Measurements from ENCODE around the gene CRTC2.

Gene CRTC2

DNA sequence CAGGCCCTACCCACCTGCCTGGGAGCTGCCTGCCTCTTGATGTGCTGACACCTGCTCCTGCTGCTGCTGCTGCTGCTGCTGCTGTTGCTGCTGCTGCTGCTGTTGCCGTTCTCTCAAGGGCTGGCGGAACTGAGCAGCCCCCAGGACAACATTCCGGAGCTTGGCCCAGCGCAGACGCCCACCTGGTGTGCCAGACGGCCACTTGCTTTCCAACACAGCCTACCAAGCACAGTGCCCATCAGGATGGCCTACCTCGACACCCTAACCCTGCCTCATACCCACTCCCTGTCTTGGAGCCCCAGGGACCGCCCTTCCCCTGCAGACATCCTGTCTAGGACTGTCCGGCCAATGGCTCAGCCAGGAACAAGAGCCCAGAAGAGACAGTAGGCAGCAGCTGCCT lies 23.7 kb downstream of the CRTC2 start:
- TF ChIP-seq, protein P1, sequence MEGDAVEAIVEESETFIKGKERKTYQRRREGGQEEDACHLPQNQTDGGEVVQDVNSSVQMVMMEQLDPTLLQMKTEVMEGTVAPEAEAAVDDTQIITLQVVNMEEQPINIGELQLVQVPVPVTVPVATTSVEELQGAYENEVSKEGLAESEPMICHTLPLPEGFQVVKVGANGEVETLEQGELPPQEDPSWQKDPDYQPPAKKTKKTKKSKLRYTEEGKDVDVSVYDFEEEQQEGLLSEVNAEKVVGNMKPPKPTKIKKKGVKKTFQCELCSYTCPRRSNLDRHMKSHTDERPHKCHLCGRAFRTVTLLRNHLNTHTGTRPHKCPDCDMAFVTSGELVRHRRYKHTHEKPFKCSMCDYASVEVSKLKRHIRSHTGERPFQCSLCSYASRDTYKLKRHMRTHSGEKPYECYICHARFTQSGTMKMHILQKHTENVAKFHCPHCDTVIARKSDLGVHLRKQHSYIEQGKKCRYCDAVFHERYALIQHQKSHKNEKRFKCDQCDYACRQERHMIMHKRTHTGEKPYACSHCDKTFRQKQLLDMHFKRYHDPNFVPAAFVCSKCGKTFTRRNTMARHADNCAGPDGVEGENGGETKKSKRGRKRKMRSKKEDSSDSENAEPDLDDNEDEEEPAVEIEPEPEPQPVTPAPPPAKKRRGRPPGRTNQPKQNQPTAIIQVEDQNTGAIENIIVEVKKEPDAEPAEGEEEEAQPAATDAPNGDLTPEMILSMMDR (IDR thresholded peaks at IDR 0.05; ENCODE audit: control insufficient read depth, extremely low read depth, insufficient read depth), result no peak
- no peak for DNase-seq (ENCODE audit: low read depth)
- H3K4me3 ChIP-seq (ENCODE audit: low read depth, low read length), result no peak overlapping the region

DNA sequence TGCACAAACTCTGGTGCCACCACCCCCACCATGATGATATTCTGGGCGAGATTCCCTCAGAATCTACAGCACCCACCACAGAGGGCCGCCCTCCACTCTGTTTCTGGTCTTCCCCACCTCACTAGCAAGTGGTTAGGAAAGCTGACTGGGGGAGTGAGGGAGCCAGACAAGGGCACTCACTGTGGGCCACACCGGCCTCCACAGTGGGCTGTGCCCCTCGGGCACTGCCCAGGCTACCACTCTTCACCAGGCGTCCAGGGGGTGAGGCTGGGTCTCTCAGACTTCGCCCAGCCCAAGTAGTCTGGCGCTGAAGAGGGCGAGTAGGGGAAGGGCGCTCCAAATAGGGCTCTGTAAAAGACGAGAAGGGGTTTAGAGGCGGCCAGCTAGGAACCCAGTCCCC lies 24.5 kb downstream of the CRTC2 start:
- no peak for DNase-seq (ENCODE audit: low read depth)
- TF ChIP-seq, protein P1 (IDR thresholded peaks at IDR 0.05; ENCODE audit: control insufficient read depth, extremely low read depth, insufficient read depth), result no peak
- no peak overlapping the region for H3K4me3 ChIP-seq (ENCODE audit: low read depth, low read length)

DNA sequence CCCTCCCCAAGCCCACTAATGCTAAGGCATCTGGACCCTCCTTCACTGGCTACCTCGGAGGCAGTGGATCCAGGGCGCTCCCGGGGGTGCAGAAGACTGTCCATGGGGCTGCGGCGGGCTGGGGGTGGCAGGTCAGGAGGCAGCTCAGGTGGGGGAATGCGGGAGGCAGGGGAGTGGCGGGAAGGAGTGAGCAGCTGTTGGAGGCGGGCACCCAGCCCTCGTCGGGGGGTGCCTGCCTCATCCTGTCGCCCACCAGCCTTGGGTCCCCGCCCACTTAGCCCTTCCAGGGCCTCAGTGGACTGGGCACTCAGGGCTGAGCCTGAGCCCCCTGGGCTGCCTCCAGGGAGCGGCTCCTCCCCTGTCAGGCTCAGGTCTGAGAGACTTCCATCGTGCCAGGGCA lies 25.0 kb downstream of the CRTC2 start:
- TF ChIP-seq, protein P1 (IDR thresholded peaks at IDR 0.05; ENCODE audit: control insufficient read depth, extremely low read depth, insufficient read depth), result no peak

DNA sequence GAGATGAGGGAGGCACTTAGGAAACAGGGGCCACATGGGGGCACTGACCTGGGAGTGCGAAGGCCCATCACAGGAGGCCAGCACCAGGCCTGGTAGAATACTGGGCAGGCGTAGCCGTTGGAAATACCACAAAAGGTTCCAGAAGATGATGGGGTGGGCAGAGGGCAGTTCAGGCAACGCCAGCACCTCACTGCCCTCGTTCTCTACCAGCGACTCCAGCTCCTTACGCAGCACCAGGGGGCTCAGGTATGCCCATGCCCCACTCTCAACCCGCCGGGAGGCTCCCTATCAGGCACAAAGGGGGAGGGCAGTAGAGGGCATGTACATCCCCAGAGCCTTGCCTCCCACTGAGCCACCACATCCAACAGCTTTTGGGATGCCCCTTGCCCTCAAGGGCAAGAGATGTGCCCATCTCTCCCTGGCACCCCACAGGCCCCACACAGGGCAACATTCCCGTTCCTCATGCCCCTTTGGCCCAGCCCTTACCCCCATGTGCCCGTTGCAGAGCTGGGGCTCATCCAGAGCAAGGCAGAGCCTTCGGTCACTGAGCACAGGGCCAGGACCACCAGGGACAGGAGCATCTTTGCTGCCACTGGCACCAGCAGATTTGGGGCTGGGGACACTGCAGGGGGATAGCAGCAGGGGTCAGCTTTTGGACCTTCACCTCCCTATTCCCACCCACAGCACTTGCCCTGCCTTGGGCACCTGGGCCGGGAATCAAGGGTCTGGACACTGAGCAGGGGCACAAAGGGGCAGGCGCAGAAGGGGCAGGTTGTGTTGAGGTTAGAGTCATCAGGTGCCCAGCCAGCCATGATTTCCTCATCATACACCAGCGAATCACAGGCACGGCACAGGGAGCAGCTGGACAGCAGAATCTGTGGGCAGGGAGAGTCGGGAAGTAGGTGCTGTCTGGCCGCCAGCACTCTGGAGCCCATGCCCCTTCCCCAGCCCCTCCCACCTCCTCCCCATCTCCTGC lies 26.0 kb downstream of the CRTC2 start:
- TF ChIP-seq, protein P1 (IDR thresholded peaks at IDR 0.05; ENCODE audit: control insufficient read depth, extremely low read depth, insufficient read depth), result no peak
- H3K4me3 ChIP-seq (ENCODE audit: low read depth, low read length), result no peak overlapping the region
- no peak for DNase-seq (ENCODE audit: low read depth)

More for the DNA sequence above, 25.0 kb downstream of the CRTC2 start:
- H3K4me3 ChIP-seq (ENCODE audit: low read depth, low read length), result no peak overlapping the region
- no peak for DNase-seq (ENCODE audit: low read depth)

DNA sequence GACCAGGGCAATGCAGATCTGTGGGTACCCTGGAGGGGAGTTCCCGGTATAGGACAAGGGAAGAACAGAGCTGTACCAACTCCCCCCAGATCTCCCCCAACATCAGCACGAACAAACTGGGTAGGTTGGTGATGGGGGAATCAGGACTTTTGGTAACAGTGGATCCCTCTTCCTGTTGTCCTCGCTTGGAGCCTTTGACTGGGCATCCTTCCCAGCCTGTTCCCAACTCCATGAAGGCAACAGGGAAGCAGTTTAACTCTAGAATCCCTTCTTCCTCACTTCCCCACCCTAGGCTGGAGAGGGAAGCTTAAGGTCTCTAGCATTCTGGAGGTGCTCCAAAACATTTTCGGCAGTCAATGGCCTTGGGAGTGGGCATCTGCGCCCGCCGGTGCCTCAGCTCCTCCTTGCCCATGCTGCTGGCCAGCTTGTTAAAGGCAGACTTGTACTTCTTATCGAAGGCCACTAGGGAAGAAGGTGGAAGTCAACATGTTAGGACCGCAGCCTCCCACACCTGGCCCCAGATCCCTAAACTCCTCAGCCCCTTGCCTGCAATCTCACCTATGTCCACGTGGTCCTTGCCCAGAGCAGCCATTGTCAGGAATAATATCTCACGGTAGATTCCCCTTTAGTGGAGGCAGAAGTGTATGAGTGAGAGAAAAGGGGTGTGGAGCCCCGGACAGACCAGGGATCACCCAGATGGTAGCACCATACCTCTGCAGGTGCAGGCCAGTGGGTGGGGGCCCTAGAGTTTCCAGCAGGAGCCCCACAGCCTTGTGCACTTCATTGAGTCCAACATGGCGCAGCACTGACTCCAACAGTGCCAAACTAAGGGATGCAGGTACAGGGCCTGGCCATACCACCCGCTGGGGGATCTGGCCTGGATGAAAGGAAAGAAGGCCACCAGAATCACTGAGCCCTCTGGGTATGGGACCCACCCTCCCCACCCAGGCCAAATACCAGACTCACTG lies 28.1 kb downstream of the CRTC2 start:
- H3K4me3 ChIP-seq (ENCODE audit: low read depth, low read length), result no peak overlapping the region
- TF ChIP-seq, protein P1 (IDR thresholded peaks at IDR 0.05; ENCODE audit: control insufficient read depth, extremely low read depth, insufficient read depth), result no peak
- DNase-seq (ENCODE audit: low read depth), result no peak

DNA sequence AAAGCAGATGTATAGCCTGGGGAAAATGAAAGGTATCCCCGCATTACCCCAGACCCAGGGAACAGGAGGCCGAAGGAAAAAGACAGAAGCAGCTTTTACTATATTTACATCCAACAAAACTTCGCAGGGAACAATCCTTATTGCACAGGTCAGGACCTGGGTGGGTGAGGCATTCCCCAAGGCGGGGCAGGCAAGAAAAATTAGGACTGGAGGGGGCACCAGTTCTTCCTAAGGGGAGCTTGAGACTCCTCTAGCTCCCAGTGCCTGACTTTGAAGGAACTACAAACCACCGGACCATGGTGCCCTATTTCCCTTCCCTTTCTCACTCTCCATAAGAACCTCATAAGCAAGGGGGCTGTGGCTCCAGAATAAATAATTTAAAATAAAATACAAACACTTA lies 29.0 kb downstream of the CRTC2 start:
- no peak for DNase-seq (ENCODE audit: low read depth)
- TF ChIP-seq, protein P1 (IDR thresholded peaks at IDR 0.05; ENCODE audit: control insufficient read depth, extremely low read depth, insufficient read depth), result no peak
- no peak overlapping the region for H3K4me3 ChIP-seq (ENCODE audit: low read depth, low read length)
